IMR-90 (cell line): ENCODE results near the gene ZNF695. TPM values are rescaled to one million over a fixed set of nuclear protein-coding genes. Genes with fewer than 3 reads are reported as not detected.

Source experiments
- ATAC-seq: fragments of 200-7000 bp; cut with Tn5 transposase; 2 replicates; pipeline ENCODE4 v1.9.1; 2020; ENCODE audit warnings: low read depth, mild to moderate bottlenecking, moderate library complexity
- BruUV-seq: library from RNA; stranded (reverse); fragments of 400-500 nt; replicated peaks from 2 replicates; lab custom pipeline; 2021; lab: Mats Ljungman, UMichigan
- CTCF ChIA-PET: fragments of 300-600 bp; formaldehyde crosslinking; extraction: SDS; loops from one replicate; lab custom pipeline; 2021; ENCODE audit warnings: antibody characterized with exemption; lab: Yijun Ruan, JAX
- POLR2A ChIA-PET: fragments of 300-600 bp; sonication (Branson Sonifier 250); formaldehyde crosslinking; loops from one replicate; lab custom pipeline; 2022; ENCODE audit warnings: antibody characterized with exemption; ENCODE audit not compliant: unreplicated experiment; lab: Charles Lee
- DNase-seq: peaks from one replicate; pipeline ENCODE4 v3.0.0; 2013
- H2AFZ ChIP-seq: replicated peaks from 2 replicates; pipeline ENCODE3; 2013; ENCODE audit warnings: low read length, mild to moderate bottlenecking; ENCODE audit not compliant: poor library complexity
- H2AK5ac ChIP-seq: 2 replicates; pipeline ENCODE4 v1.6.1; 2013; ENCODE audit warnings: low read depth, low read length, inconsistent platforms
- H2AK9ac ChIP-seq: replicated peaks from 2 replicates; pipeline ENCODE3; 2013; ENCODE audit warnings: mild to moderate bottlenecking, low read depth, low read length, moderate library complexity; ENCODE audit not compliant: poor library complexity
- H2BK120ac ChIP-seq: 2 replicates; pipeline ENCODE4 v1.6.1; 2013; ENCODE audit warnings: low read depth, low read length, inconsistent platforms
- H2BK15ac ChIP-seq: 3 replicates; pipeline ENCODE4 v1.6.1; 2013; ENCODE audit warnings: low read depth, low read length, inconsistent platforms
- H2BK20ac ChIP-seq: 2 replicates; pipeline ENCODE4 v1.6.1; 2013; ENCODE audit warnings: low read depth, mild to moderate bottlenecking, inconsistent platforms, low read length, moderate library complexity
- H2BK5ac ChIP-seq: 2 replicates; pipeline ENCODE4 v1.6.1; 2013; ENCODE audit warnings: mild to moderate bottlenecking, low read depth, low read length, inconsistent platforms; ENCODE audit not compliant: poor library complexity, severe bottlenecking
- H3K14ac ChIP-seq: replicated peaks from 2 replicates; pipeline ENCODE4 v1.6.1; 2013; ENCODE audit warnings: low read depth, low read length, inconsistent platforms
- H3K18ac ChIP-seq: 2 replicates; pipeline ENCODE4 v1.6.1; 2013; ENCODE audit warnings: low read depth, low read length, control low read depth
- H3K23ac ChIP-seq: 2 replicates; pipeline ENCODE4 v1.6.1; 2013; ENCODE audit warnings: low read depth, low read length, inconsistent platforms
- H3K27ac ChIP-seq: 2 replicates; pipeline ENCODE4 v1.5.1; 2013; ENCODE audit warnings: mild to moderate bottlenecking, control low read depth, low read length; ENCODE audit not compliant: insufficient read depth
- H3K27me3 ChIP-seq: 2 replicates; pipeline ENCODE4 v1.6.1; 2013; ENCODE audit warnings: low read length; ENCODE audit not compliant: control insufficient read depth, insufficient read depth
- H3K36me3 ChIP-seq: 2 replicates; pipeline ENCODE4 v1.6.1; 2013; ENCODE audit warnings: low read length, mixed read lengths; ENCODE audit not compliant: control insufficient read depth, insufficient read depth
- H3K4ac ChIP-seq: 2 replicates; pipeline ENCODE4 v1.6.1; 2013; ENCODE audit warnings: low read depth, low read length, inconsistent platforms
- H3K4me1 ChIP-seq: 2 replicates; pipeline ENCODE4 v1.6.1; 2013; ENCODE audit warnings: low read length, mixed read lengths; ENCODE audit not compliant: control insufficient read depth, insufficient read depth
- H3K4me2 ChIP-seq: 2 replicates; pipeline ENCODE4 v1.6.1; 2013; ENCODE audit warnings: low read depth, mild to moderate bottlenecking, control low read depth, low read length, moderate library complexity
- H3K4me3 ChIP-seq: 2 replicates; pipeline ENCODE4 v1.5.1; 2013; ENCODE audit warnings: low read depth, mild to moderate bottlenecking, control low read depth, low read length, moderate library complexity; ENCODE audit not compliant: insufficient read depth
- H3K56ac ChIP-seq: 2 replicates; pipeline ENCODE4 v1.6.1; 2013; ENCODE audit warnings: low read length, inconsistent platforms; ENCODE audit not compliant: insufficient read depth; ENCODE audit errors: extremely low read depth
- H3K79me1 ChIP-seq, 2 experiments: 2 replicates each; pipeline ENCODE4 v1.6.1; 2013; ENCODE audit warnings: low read length in 2 of 2, inconsistent platforms in 1 of 2, low read depth in 1 of 2
- H3K9ac ChIP-seq: 2 replicates; pipeline ENCODE4 v1.6.1; 2013; ENCODE audit warnings: low read depth, low read length, control low read depth
- H3K9me1 ChIP-seq: 2 replicates; pipeline ENCODE4 v1.6.1; 2013; ENCODE audit warnings: low read length, inconsistent platforms; ENCODE audit not compliant: insufficient read depth
- H3K9me3 ChIP-seq: 2 replicates; pipeline ENCODE4 v1.6.1; 2013; ENCODE audit warnings: low read length; ENCODE audit not compliant: control insufficient read depth, insufficient read depth
- H4K20me1 ChIP-seq: 2 replicates; pipeline ENCODE4 v1.6.1; 2013; ENCODE audit warnings: low read length, inconsistent platforms; ENCODE audit not compliant: insufficient read depth
- H4K5ac ChIP-seq: 2 replicates; pipeline ENCODE4 v1.6.1; 2013; ENCODE audit warnings: mild to moderate bottlenecking, low read depth, low read length, control low read depth
- H4K8ac ChIP-seq, 2 experiments: 2 replicates each; pipeline ENCODE4 v1.6.1; 2013; ENCODE audit warnings: low read depth in 2 of 2, low read length in 2 of 2, control low read depth in 1 of 2, inconsistent platforms in 1 of 2
- H4K91ac ChIP-seq: 2 replicates; pipeline ENCODE4 v1.6.1; 2013; ENCODE audit warnings: low read depth, low read length, inconsistent platforms; ENCODE audit not compliant: insufficient read depth
- BHLHE40 ChIP-seq: fragments of 150-350 bp; IDR thresholded peaks from 2 replicates; pipeline ENCODE4 v1.6.1; 2016; ENCODE audit warnings: mild to moderate bottlenecking, low read depth, low read length
- CEBPB ChIP-seq: IDR thresholded peaks from 2 replicates; pipeline ENCODE4 v1.6.1; 2012; ENCODE audit warnings: low read depth, low read length, improper control_type of control experiment
- CHD1 ChIP-seq: IDR thresholded peaks from 2 replicates; pipeline ENCODE4 v1.6.1; 2012; ENCODE audit warnings: low read depth, low read length, improper control_type of control experiment
- FOS ChIP-seq: fragments of 150-350 bp; IDR thresholded peaks from 2 replicates; pipeline ENCODE4 v1.6.1; 2016; ENCODE audit warnings: low read depth, low read length
- MAFK ChIP-seq: IDR thresholded peaks from 2 replicates; pipeline ENCODE4 v1.6.1; 2012; ENCODE audit warnings: low read depth, low read length, improper control_type of control experiment
- MAZ ChIP-seq: IDR thresholded peaks from 2 replicates; pipeline ENCODE4 v1.6.1; 2012; ENCODE audit warnings: low read depth, mild to moderate bottlenecking, low read length, improper control_type of control experiment, moderate library complexity, borderline replicate concordance
- MXI1 ChIP-seq: IDR thresholded peaks from 2 replicates; pipeline ENCODE4 v1.6.1; 2012; ENCODE audit warnings: low read depth, mild to moderate bottlenecking, low read length, moderate library complexity, borderline replicate concordance
- NFE2L2 ChIP-seq: fragments of 150-350 bp; IDR thresholded peaks from 2 replicates; pipeline ENCODE4 v1.6.1; 2016; ENCODE audit warnings: low read depth, mild to moderate bottlenecking, low read length
- POLR2A ChIP-seq: IDR thresholded peaks from 2 replicates; pipeline ENCODE4 v1.6.1; 2012; ENCODE audit warnings: mild to moderate bottlenecking, low read depth, low read length
- RAD21 ChIP-seq: IDR thresholded peaks from 2 replicates; pipeline ENCODE4 v1.6.1; 2012; ENCODE audit warnings: low read length, improper control_type of control experiment
- RCOR1 ChIP-seq: IDR thresholded peaks from 2 replicates; pipeline ENCODE4 v1.6.1; 2012; ENCODE audit warnings: mild to moderate bottlenecking, low read length, improper control_type of control experiment; ENCODE audit not compliant: insufficient replicate concordance
- RFX5 ChIP-seq: IDR thresholded peaks from 2 replicates; pipeline ENCODE4 v1.8.0; 2012; ENCODE audit warnings: low read depth, mild to moderate bottlenecking, low read length, moderate library complexity
- SMC3 ChIP-seq: fragments of 150-350 bp; IDR thresholded peaks from 2 replicates; pipeline ENCODE4 v1.6.1; 2016; ENCODE audit warnings: low read depth, mild to moderate bottlenecking, antibody characterized with exemption, low read length, moderate library complexity
- WGBS, 2 experiments: methylation state at CpG; one replicate each; pipeline versions ENCODE4 v1.1.5 to v1.1.7; 2013; ENCODE audit warnings: missing lambda C conversion rate in 2 of 2; ENCODE audit not compliant: insufficient read length in 1 of 2; ENCODE audit errors: extremely low coverage in 2 of 2; 5-methylcytosine and 5-hydroxymethylcytosine counted together
- dilution Hi-C: fragments of 300-500 bp; cut with HindIII; formaldehyde crosslinking; loops from one replicate; pipeline ENCODE4 v1.14.3; 2018; ENCODE audit warnings: low sequenced_read_pairs; ENCODE audit not compliant: unreplicated experiment
- in situ Hi-C: fragments of 300-500 bp; cut with MboI; formaldehyde crosslinking; loops from 3 replicates; pipeline ENCODE4 v1.14.3; 2019; ENCODE audit warnings: low sequenced_read_pairs, inconsistent platforms, mixed read lengths
- intact Hi-C: fragments of 100-400 bp; cut with micrococcal nuclease; formaldehyde crosslinking; loops from 2 replicates; pipeline ENCODE4 v1.10.0; 2022
- polyA plus RNA-seq, 3 experiments: library from polyadenylated mRNA; depleted of rRNA; stranded (reverse); fragments of >200 nt; gene quantifications; 2 replicates each; pipeline ENCODE4 v1.2.3, GENCODE V29; 2012; ENCODE audit warnings: low replicate concordance in 1 of 3
- total RNA-seq: library from RNA; depleted of rRNA; stranded (reverse); fragments of >200 nt; gene quantifications from 2 replicates; pipeline ENCODE4 v1.2.3, GENCODE V29; 2012
- TF ChIP-seq, protein P1 (sequence below): conservative IDR thresholded peaks from 2 replicates; pipeline ENCODE4 v1.5.1; 2012; ENCODE audit warnings: mild to moderate bottlenecking, low read depth, low read length, improper control_type of control experiment
- TF ChIP-seq, protein P2 (sequence below): fragments of 150-350 bp; IDR thresholded peaks from 2 replicates; pipeline ENCODE4 v1.6.1; 2016; ENCODE audit warnings: low read depth, mild to moderate bottlenecking, low read length, moderate library complexity, borderline replicate concordance
- TF ChIP-seq, protein P3 (sequence below): fragments of 150-350 bp; IDR thresholded peaks from 2 replicates; pipeline ENCODE4 v1.6.1; 2017; ENCODE audit warnings: mild to moderate bottlenecking, antibody characterized with exemption, low read length, low read depth

ZNF695 gene
- total and polyA plus RNA-seq, 2 of the 4 experiments (the other 2 are of a cell fraction): 0.54 to 0.75 TPM

DNA sequence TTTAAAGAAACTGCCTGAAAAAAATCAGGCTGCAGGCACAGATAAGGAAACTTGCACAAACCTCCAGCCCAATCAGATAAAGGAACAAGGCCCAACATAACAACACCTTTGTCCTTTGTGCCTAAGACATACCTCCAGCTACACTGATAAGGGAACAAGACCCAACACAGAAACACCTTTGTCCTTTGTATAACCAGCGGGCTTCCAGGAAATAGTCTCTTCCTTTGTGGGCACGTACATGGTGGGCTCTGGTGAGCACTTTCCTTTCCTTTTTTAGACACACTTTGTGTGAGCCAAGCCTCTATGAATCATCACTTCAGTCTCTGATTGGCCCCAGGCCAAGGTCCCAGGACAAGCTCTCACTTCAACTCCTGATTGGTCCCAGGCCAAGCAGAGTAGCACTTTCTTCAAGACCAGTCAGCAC, 47.1 kb upstream of the ZNF695 start:
- H2BK120ac ChIP-seq: no peak overlapping the region
- no peak overlapping the region for H2AFZ ChIP-seq
- H3K4ac ChIP-seq: no peak overlapping the region
- DNase-seq (peak; percentile 28), ATAC-seq (no peak)
- H2BK5ac ChIP-seq: no peak overlapping the region
- CTCF ChIA-PET: no interaction called here
- H3K4me2 ChIP-seq: no peak overlapping the region
- no peak overlapping the region for H3K27ac ChIP-seq
- H2BK20ac ChIP-seq: no peak overlapping the region
- H3K9ac ChIP-seq: no peak overlapping the region
- H3K27me3 ChIP-seq: no peaks in the 10 kb centered on the region
- H3K36me3 ChIP-seq: no peaks in the 10 kb centered on the region
- BruUV-seq: no TSS peak
- no peaks in the 10 kb centered on the region for H3K4me1 ChIP-seq
- H3K9me1 ChIP-seq: no peaks in the 10 kb centered on the region
- peaks cover 0 to 20% of the 10 kb centered on the region in 2 experiments; a peak in 2 of 4 replicates for H3K79me1 ChIP-seq
- WGBS, 2 experiments: 0% methylated on average over 1 of the region's 2 CpGs; no CpG with 5 or more reads in 1 of the 2 experiments
- in situ Hi-C loops: no loop called here
- H4K20me1 ChIP-seq: no peaks in the 10 kb centered on the region
- no peak overlapping the region for H2BK15ac ChIP-seq
- H3K14ac ChIP-seq: no peak overlapping the region
- no peak overlapping the region for H2AK5ac ChIP-seq
- TF ChIP-seq MAZ (no peak), RCOR1 (no peak), POLR2A (no peak), BHLHE40 (no peak), NFE2L2 (no peak), CEBPB (no peak), RFX5 (no peak), SMC3 (no peak), FOS (no peak), MXI1 (no peak), RAD21 (no peak), CHD1 (no peak), MAFK (no peak)
- TF ChIP-seq, protein P1, sequence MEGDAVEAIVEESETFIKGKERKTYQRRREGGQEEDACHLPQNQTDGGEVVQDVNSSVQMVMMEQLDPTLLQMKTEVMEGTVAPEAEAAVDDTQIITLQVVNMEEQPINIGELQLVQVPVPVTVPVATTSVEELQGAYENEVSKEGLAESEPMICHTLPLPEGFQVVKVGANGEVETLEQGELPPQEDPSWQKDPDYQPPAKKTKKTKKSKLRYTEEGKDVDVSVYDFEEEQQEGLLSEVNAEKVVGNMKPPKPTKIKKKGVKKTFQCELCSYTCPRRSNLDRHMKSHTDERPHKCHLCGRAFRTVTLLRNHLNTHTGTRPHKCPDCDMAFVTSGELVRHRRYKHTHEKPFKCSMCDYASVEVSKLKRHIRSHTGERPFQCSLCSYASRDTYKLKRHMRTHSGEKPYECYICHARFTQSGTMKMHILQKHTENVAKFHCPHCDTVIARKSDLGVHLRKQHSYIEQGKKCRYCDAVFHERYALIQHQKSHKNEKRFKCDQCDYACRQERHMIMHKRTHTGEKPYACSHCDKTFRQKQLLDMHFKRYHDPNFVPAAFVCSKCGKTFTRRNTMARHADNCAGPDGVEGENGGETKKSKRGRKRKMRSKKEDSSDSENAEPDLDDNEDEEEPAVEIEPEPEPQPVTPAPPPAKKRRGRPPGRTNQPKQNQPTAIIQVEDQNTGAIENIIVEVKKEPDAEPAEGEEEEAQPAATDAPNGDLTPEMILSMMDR: no peak
- TF ChIP-seq, protein P2, sequence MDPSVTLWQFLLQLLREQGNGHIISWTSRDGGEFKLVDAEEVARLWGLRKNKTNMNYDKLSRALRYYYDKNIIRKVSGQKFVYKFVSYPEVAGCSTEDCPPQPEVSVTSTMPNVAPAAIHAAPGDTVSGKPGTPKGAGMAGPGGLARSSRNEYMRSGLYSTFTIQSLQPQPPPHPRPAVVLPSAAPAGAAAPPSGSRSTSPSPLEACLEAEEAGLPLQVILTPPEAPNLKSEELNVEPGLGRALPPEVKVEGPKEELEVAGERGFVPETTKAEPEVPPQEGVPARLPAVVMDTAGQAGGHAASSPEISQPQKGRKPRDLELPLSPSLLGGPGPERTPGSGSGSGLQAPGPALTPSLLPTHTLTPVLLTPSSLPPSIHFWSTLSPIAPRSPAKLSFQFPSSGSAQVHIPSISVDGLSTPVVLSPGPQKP: no peak
- TF ChIP-seq, protein P3, sequence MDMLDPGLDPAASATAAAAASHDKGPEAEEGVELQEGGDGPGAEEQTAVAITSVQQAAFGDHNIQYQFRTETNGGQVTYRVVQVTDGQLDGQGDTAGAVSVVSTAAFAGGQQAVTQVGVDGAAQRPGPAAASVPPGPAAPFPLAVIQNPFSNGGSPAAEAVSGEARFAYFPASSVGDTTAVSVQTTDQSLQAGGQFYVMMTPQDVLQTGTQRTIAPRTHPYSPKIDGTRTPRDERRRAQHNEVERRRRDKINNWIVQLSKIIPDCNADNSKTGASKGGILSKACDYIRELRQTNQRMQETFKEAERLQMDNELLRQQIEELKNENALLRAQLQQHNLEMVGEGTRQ: no peak
- no peak overlapping the region for H3K56ac ChIP-seq
- no peak overlapping the region for H3K23ac ChIP-seq
- no peak overlapping the region for H3K4me3 ChIP-seq
- POLR2A ChIA-PET: no interaction called here
- H4K91ac ChIP-seq: no peak overlapping the region
- intact Hi-C loops: no loop called here
- no peak overlapping the region for H2AK9ac ChIP-seq
- H4K5ac ChIP-seq: no peak overlapping the region
- dilution Hi-C loops: no loop called here
- peaks cover 30% of the 10 kb centered on the region for H3K9me3 ChIP-seq
- no peak overlapping the region for H4K8ac ChIP-seq
- no peak overlapping the region for H3K18ac ChIP-seq
